ENCODE measurements around the gene APOB.

APOB gene

DNA sequence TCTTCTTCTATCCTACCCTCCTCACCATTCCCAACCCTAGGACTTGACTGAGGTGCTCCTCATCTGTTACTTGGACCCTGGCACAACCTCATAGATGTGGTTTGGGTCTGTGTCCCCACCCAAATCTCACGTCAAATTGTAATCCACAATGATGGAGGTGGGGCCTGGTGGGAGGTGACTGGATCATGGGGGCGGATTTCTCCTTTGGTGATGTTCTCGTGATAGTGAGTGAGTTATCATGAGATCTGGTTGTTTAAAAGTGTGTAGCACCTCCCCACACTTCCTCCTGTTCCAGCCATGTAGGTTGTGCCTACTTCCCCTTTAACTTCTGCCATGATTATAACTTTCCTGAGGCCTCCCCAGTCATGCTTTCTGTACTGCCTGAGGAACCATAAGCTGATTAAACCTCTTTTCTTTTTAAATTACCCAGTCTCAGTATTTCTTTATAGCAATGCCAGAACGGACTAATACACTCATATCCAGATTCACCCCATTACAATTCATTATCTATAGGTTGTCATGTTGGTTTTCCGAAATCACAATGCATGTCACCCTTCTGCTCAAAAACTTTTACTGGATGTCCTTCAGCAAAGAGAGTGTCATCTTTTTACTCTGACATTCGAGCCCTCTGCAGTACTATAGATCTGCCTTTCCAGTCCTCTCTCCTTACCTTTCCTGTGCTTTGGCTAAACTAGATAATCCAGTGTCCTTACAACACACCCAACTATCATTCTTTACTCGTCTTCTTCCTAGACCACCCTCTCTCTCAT is 45.7 kb downstream of the APOB start:
- H3K27me3 ChIP-seq (ENCODE audit: insufficient read depth, low read depth, severe bottlenecking): peaks cover 73% of the 10 kb centered on the region
- no peaks in the 10 kb centered on the region for H3K36me3 ChIP-seq
- H3K27ac ChIP-seq: no peak overlapping the region
- H3K9me3 ChIP-seq (ENCODE audit: severe bottlenecking): peaks cover 3% of the 10 kb centered on the region
- no peak overlapping the region for H3K4me3 ChIP-seq (ENCODE audit: low read depth, low read length)
- no peak for DNase-seq
- TF ChIP-seq, protein P1, sequence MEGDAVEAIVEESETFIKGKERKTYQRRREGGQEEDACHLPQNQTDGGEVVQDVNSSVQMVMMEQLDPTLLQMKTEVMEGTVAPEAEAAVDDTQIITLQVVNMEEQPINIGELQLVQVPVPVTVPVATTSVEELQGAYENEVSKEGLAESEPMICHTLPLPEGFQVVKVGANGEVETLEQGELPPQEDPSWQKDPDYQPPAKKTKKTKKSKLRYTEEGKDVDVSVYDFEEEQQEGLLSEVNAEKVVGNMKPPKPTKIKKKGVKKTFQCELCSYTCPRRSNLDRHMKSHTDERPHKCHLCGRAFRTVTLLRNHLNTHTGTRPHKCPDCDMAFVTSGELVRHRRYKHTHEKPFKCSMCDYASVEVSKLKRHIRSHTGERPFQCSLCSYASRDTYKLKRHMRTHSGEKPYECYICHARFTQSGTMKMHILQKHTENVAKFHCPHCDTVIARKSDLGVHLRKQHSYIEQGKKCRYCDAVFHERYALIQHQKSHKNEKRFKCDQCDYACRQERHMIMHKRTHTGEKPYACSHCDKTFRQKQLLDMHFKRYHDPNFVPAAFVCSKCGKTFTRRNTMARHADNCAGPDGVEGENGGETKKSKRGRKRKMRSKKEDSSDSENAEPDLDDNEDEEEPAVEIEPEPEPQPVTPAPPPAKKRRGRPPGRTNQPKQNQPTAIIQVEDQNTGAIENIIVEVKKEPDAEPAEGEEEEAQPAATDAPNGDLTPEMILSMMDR (IDR thresholded peaks at IDR 0.05; ENCODE audit: low read depth, low read length): no peak

GRCh38 chr2:20994130-20994529 is 49.7 kb downstream of the APOB start:
- H3K27ac ChIP-seq: no peak overlapping the region
- no peak overlapping the region for H3K4me3 ChIP-seq (ENCODE audit: low read depth, low read length)
- H3K9me3 ChIP-seq (ENCODE audit: severe bottlenecking): peaks cover 5% of the 10 kb centered on the region
- DNase-seq: no peak
- TF ChIP-seq, protein P1 (IDR thresholded peaks at IDR 0.05; ENCODE audit: low read depth, low read length): no peak
- H3K36me3 ChIP-seq: no peaks in the 10 kb centered on the region
- peaks cover 89% of the 10 kb centered on the region for H3K27me3 ChIP-seq (ENCODE audit: insufficient read depth, low read depth, severe bottlenecking)

DNA sequence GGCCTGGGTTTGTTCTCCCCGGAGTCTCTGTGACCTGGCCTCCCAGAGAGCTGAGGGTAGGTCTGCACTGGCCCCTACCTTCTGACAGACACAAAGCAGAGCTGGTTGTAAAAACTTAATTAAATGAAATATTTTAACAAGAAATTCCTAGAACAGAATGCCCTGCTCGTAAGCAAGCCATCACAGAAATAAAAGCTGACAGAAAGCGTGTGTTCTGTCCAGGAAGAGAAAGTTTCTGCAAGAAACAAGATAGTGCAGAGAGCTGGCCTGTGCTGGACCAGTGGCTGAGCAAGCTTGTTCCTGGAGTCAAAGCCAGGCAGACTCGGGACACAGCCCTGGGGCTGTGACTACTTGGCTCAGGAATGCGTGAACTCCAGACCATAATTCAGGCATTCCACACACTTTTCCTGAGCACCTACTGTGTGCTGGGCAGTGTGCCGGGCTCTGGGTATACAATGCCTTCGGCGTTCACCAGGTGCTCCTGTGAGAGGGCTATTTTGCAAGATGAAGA is 51.6 kb downstream of the APOB start:
- no peak for DNase-seq
- no peak overlapping the region for H3K4me3 ChIP-seq (ENCODE audit: low read depth, low read length)
- H3K9me3 ChIP-seq (ENCODE audit: severe bottlenecking): peaks cover 5% of the 10 kb centered on the region
- TF ChIP-seq, protein P1 (IDR thresholded peaks at IDR 0.05; ENCODE audit: low read depth, low read length): no peak
- H3K27ac ChIP-seq: no peak overlapping the region
- H3K27me3 ChIP-seq (ENCODE audit: insufficient read depth, low read depth, severe bottlenecking): peaks cover 100% of the 10 kb centered on the region
- H3K36me3 ChIP-seq: no peaks in the 10 kb centered on the region

- Histone ChIP-seq H3K9me3 (ENCODE audit: severe bottlenecking) (peaks cover 5% of the 10 kb centered on the region), H3K27me3 (ENCODE audit: insufficient read depth, low read depth, severe bottlenecking) (peaks cover 100% of the 10 kb centered on the region), H3K4me3 (ENCODE audit: low read depth, low read length) (no peak overlapping the region), H3K36me3 (no peaks in the 10 kb centered on the region), H3K27ac (no peak overlapping the region)
- DNase-seq: no peak
- TF ChIP-seq, protein P1 (IDR thresholded peaks at IDR 0.05; ENCODE audit: low read depth, low read length): no peak
These were observed 53.1 kb downstream of the APOB start for GRCh38 chr2:20990442-20991430.

- H3K36me3 ChIP-seq: no peaks in the 10 kb centered on the region
- no peak overlapping the region for H3K27ac ChIP-seq
- H3K27me3 ChIP-seq (ENCODE audit: insufficient read depth, low read depth, severe bottlenecking): peaks cover 100% of the 10 kb centered on the region
- DNase-seq: no peak
- peaks cover 2% of the 10 kb centered on the region for H3K9me3 ChIP-seq (ENCODE audit: severe bottlenecking)
- H3K4me3 ChIP-seq (ENCODE audit: low read depth, low read length): no peak overlapping the region
- TF ChIP-seq, protein P1 (IDR thresholded peaks at IDR 0.05; ENCODE audit: low read depth, low read length): no peak
These were observed 54.5 kb downstream of the APOB start for GRCh38 chr2:20989404-20989803.
